SK-N-SH (cell line): ENCODE data around the gene CDK4. TPM values are rescaled to one million over a fixed set of nuclear protein-coding genes. Genes with fewer than 3 reads are reported as not detected.

Source experiments
- CTCF ChIA-PET: fragments of 300-600, 350-600 bp; formaldehyde crosslinking; extraction: SDS; loops from one replicate; lab custom pipeline; 2021; lab: Yijun Ruan, JAX
- POLR2A ChIA-PET: fragments of 350-600 bp; sonication (Branson Sonifier 250); formaldehyde crosslinking; extraction: SDS; loops from one replicate; lab custom pipeline; 2020; ENCODE audit warnings: antibody characterized with exemption, inconsistent platforms; lab: Yijun Ruan, JAX
- DNase-seq: peaks from one replicate; pipeline ENCODE4 v3.0.0; 2012
- H2AFZ ChIP-seq: fragments of 200-600 bp; sonication (generic); 2 replicates; pipeline ENCODE4 v1.8.1; 2016; ENCODE audit warnings: antibody characterized with exemption, mild to moderate bottlenecking, low read depth
- H3F3A ChIP-seq: fragments of 200-600 bp; sonication (generic); replicated peaks from 2 replicates; pipeline ENCODE3; 2016; ENCODE audit warnings: antibody characterized with exemption, mild to moderate bottlenecking; ENCODE audit not compliant: insufficient read depth
- H3K27ac ChIP-seq, 2 experiments: fragments of 200-500 bp in 1 of 2; fragments of 200-600 bp in 1 of 2; sonication (Bioruptor generic) in 1 of 2; sonication (generic), shearing (Covaris generic) in 1 of 2; 2 replicates each; pipeline versions ENCODE4 v1.5.1 to v1.6.1; 2014 to 2016; ENCODE audit warnings: low read depth in 2 of 2, inconsistent platforms in 1 of 2, low read length in 1 of 2, mild to moderate bottlenecking in 1 of 2, mixed read lengths in 1 of 2
- H3K27me3 ChIP-seq: fragments of 200-600 bp; sonication (generic), shearing (Covaris generic); 2 replicates; pipeline ENCODE4 v1.6.1; 2016; ENCODE audit warnings: mixed run types; ENCODE audit not compliant: insufficient read depth
- H3K36me3 ChIP-seq, 2 experiments: fragments of 200-500 bp in 1 of 2; fragments of 200-600 bp in 1 of 2; sonication (Bioruptor generic) in 1 of 2; sonication (generic) in 1 of 2; replicated peaks in 1 of 2; 2 replicates each; pipeline versions ENCODE3 to v1.5.1; 2014 to 2016; ENCODE audit warnings: low read length in 1 of 2, mild to moderate bottlenecking in 1 of 2; ENCODE audit not compliant: insufficient read depth in 2 of 2, control insufficient read depth in 1 of 2
- H3K4me1 ChIP-seq, 2 experiments: fragments of 200-500 bp in 1 of 2; fragments of 200-600 bp in 1 of 2; sonication (Bioruptor generic) in 1 of 2; sonication (generic), shearing (Covaris generic) in 1 of 2; 2 replicates each; pipeline versions ENCODE4 v1.5.1 to v1.6.1; 2014 to 2016; ENCODE audit warnings: low read depth in 1 of 2, low read length in 1 of 2, mixed run types in 1 of 2; ENCODE audit not compliant: insufficient read depth in 2 of 2, control insufficient read depth in 1 of 2
- H3K4me2 ChIP-seq: fragments of 200-600 bp; sonication (generic), shearing (Covaris generic); 2 replicates; pipeline ENCODE4 v1.6.1; 2017; ENCODE audit warnings: mixed run types
- H3K4me3 ChIP-seq, 2 experiments: fragments of 200-500 bp in 1 of 2; fragments of 200-600 bp in 1 of 2; sonication (Bioruptor generic) in 1 of 2; sonication (generic), shearing (Covaris generic) in 1 of 2; 2 replicates each; pipeline versions ENCODE4 v1.5.1 to v1.8.1; 2014 to 2016; ENCODE audit warnings: low read depth in 2 of 2, inconsistent platforms in 1 of 2, low read length in 1 of 2, mild to moderate bottlenecking in 1 of 2, mixed read lengths in 1 of 2, moderate library complexity in 1 of 2
- H3K79me2 ChIP-seq: fragments of 200-600 bp; sonication (generic); 2 replicates; pipeline ENCODE4 v1.8.1; 2017; ENCODE audit warnings: mild to moderate bottlenecking; ENCODE audit not compliant: insufficient read depth
- H3K9ac ChIP-seq: fragments of 200-600 bp; sonication (generic); 2 replicates; pipeline ENCODE4 v1.6.1; 2017; ENCODE audit warnings: mixed run types
- H3K9me2 ChIP-seq: fragments of 200-600 bp; sonication (generic); 2 replicates; pipeline ENCODE4 v1.6.1; 2017; ENCODE audit warnings: mixed run types
- H3K9me3 ChIP-seq: fragments of 200-600 bp; sonication (generic); 2 replicates; pipeline ENCODE4 v1.6.1; 2017; ENCODE audit warnings: mixed run types, mild to moderate bottlenecking, moderate library complexity
- H4K20me1 ChIP-seq: fragments of 200-600 bp; sonication (generic); 2 replicates; pipeline ENCODE4 v1.6.1; 2017; ENCODE audit warnings: mild to moderate bottlenecking, mixed run types; ENCODE audit not compliant: insufficient read depth
- EP300 ChIP-seq, 2 experiments: IDR thresholded peaks; 2 replicates each; pipeline versions ENCODE4 v1.4.0 to v1.6.1; 2012; ENCODE audit warnings: borderline replicate concordance in 1 of 2, low read depth in 1 of 2, low read length in 1 of 2
- FOSL2 ChIP-seq: IDR thresholded peaks from 2 replicates; pipeline ENCODE4 v1.4.0; 2012; ENCODE audit warnings: low read depth, mild to moderate bottlenecking, moderate library complexity, borderline replicate concordance
- FOXJ3 ChIP-seq: sonication (generic); formaldehyde crosslinking; IDR thresholded peaks from 2 replicates; pipeline ENCODE4 v1.5.1; 2020; ENCODE audit warnings: mild to moderate bottlenecking, missing genetic modification reagents
- FOXM1 ChIP-seq: IDR thresholded peaks from 2 replicates; pipeline ENCODE4 v1.4.0; 2012; ENCODE audit warnings: low read depth, mild to moderate bottlenecking
- IRF3 ChIP-seq: fragments of 150-350 bp; IDR thresholded peaks from 2 replicates; pipeline ENCODE4 v1.6.1; 2016; ENCODE audit warnings: mild to moderate bottlenecking, low read depth, low read length
- NFIC ChIP-seq: IDR thresholded peaks from 2 replicates; pipeline ENCODE4 v1.4.0; 2012; ENCODE audit warnings: borderline replicate concordance
- PBX3 ChIP-seq: IDR thresholded peaks from 2 replicates; pipeline ENCODE4; 2012
- POLR2AphosphoS5 ChIP-seq: IDR thresholded peaks from 2 replicates; pipeline ENCODE4 v1.6.1; 2012; ENCODE audit warnings: low read depth, low read length
- RCOR1 ChIP-seq: fragments of 150-350 bp; IDR thresholded peaks from 2 replicates; pipeline ENCODE4 v1.6.1; 2017; ENCODE audit warnings: antibody characterized with exemption, low read length
- RFX5 ChIP-seq: IDR thresholded peaks from 2 replicates; pipeline ENCODE4 v1.6.1; 2012; ENCODE audit warnings: mild to moderate bottlenecking, improper control_type of control experiment, low read length
- TEAD4 ChIP-seq: IDR thresholded peaks from 2 replicates; pipeline ENCODE4 v1.4.0; 2012; ENCODE audit warnings: mild to moderate bottlenecking, borderline replicate concordance; ENCODE audit not compliant: insufficient read depth
- USF2 ChIP-seq: fragments of 150-350 bp; IDR thresholded peaks from 2 replicates; pipeline ENCODE4 v1.6.1; 2017; ENCODE audit warnings: antibody characterized with exemption, low read length, low read depth, borderline replicate concordance
- WGBS: methylation state at CpG from one replicate; pipeline ENCODE4 v1.1.6; 2017; ENCODE audit warnings: low lambda C conversion rate; 5-methylcytosine and 5-hydroxymethylcytosine counted together
- polyA plus RNA-seq, 3 experiments: library from polyadenylated mRNA; depleted of rRNA; stranded (reverse); fragments of >200 nt; gene quantifications; 2 replicates each; pipeline ENCODE4 v1.2.3, GENCODE V29; 2012

The CDK4 gene
- polyA plus RNA-seq, 1 of the 3 experiments (the other 2 are of a cell fraction), result 324 TPM

GRCh38 chr12:57746025-57746424, 6.1 kb downstream of the CDK4 start:
- CTCF ChIA-PET, result interaction anchor here (2.2 to 3.2 kb wide), 4 partner anchors 10 to 20 kb away, joined by 6 to 18 read pairs (median 12); no protein-coding TSS in a partner anchor
- peaks cover 30 to 49% of the 10 kb centered on the region in 2 experiments for H3K36me3 ChIP-seq
- no peak overlapping the region for H2AFZ ChIP-seq
- no peaks in the 10 kb centered on the region for H3K27me3 ChIP-seq
- H3K27ac ChIP-seq, result peak overlapping the region; percentile 96 to 98; a peak in 3 of 4 replicates
- peaks cover 0 to 25% of the 10 kb centered on the region in 2 experiments; a peak in 2 of 4 replicates for H3K4me1 ChIP-seq
- TF ChIP-seq RFX5, result no peak
- no peak for TF ChIP-seq PBX3
- no peak for TF ChIP-seq USF2
- TF ChIP-seq FOXJ3 (CRISPR knock-in tag), result no peak
- TF ChIP-seq FOXM1, result no peak
- no peak for TF ChIP-seq NFIC
- TF ChIP-seq FOSL2, result no peak
- no peak for TF ChIP-seq TEAD4
- TF ChIP-seq EP300 (IDR thresholded peaks at IDR 0.05; ENCODE audit: borderline replicate concordance in 1 of 2, low read depth in 1 of 2, low read length in 1 of 2), result no peak
- no peak for TF ChIP-seq RCOR1
- TF ChIP-seq, all 33 proteins: peak for 0
- DNase-seq, result no peak
- H3K4me2 ChIP-seq, result peak overlapping the region; percentile 87
- WGBS, result 25% methylated on average over 3 of the region's 3 CpGs
- peaks cover 28% of the 10 kb centered on the region for H3K79me2 ChIP-seq
- no peaks in the 10 kb centered on the region for H3K9me2 ChIP-seq
- peak overlapping the region; percentile 99 for H3K9ac ChIP-seq
- POLR2A ChIA-PET, result interaction anchor here (1.9 to 2.1 kb wide), 2 partner anchors 20 kb away, joined by 5 to 18 read pairs; no protein-coding TSS in a partner anchor
- peaks cover 32% of the 10 kb centered on the region for H3F3A ChIP-seq
- H3K4me3 ChIP-seq, result peak overlapping the region; percentile 81 to 82
- H4K20me1 ChIP-seq, result no peaks in the 10 kb centered on the region
- H3K9me3 ChIP-seq, result no peaks in the 10 kb centered on the region

GRCh38 chr12:57745485-57745881, 6.6 kb downstream of the CDK4 start:
- POLR2A ChIA-PET, result interaction anchor here (0.6 to 2.1 kb wide), 6 partner anchors 10 to 126 kb away, joined by 3 to 18 read pairs (median 6); no protein-coding TSS in a partner anchor
- H3K27ac ChIP-seq, result peak overlapping the region; percentile 96 to 98
- peak overlapping the region; percentile 87 for H3K4me2 ChIP-seq
- H4K20me1 ChIP-seq, result no peaks in the 10 kb centered on the region
- CTCF ChIA-PET, result interaction anchor here (0.7 to 3.2 kb wide), 5 partner anchors 9 to 113 kb away, joined by 3 to 18 read pairs (median 10); partner anchors contain the start of gene B4GALNT1
- no peaks in the 10 kb centered on the region for H3K9me2 ChIP-seq
- H3K9ac ChIP-seq, result peak overlapping the region; percentile 99
- H3F3A ChIP-seq, result peaks cover 32% of the 10 kb centered on the region
- TF ChIP-seq IRF3 (no peak), POLR2AphosphoS5 (peak; percentile 63; the same call in 1 of the 2 replicates)
- H3K79me2 ChIP-seq, result peaks cover 22% of the 10 kb centered on the region
- H3K36me3 ChIP-seq, result peaks cover 27 to 43% of the 10 kb centered on the region in 2 experiments
- peak overlapping the region; percentile 81 to 82 for H3K4me3 ChIP-seq
- H2AFZ ChIP-seq, result no peak overlapping the region
- H3K27me3 ChIP-seq, result no peaks in the 10 kb centered on the region
- 21% methylated on average over 8 of the region's 8 CpGs for WGBS
- DNase-seq, result no peak
- H3K4me1 ChIP-seq, result peaks cover 0 to 20% of the 10 kb centered on the region in 2 experiments; a peak in 2 of 4 replicates
- H3K9me3 ChIP-seq, result no peaks in the 10 kb centered on the region
